D721Med (cell line): Measurements from ENCODE around the gene P3H2.
"Not testable (repeated sequence)": the region's sequence is repeated elsewhere in the genome, so short reads cannot be mapped to it uniquely, and the experiment has no call there.

Experiments used
- DNase-seq: peaks from one replicate; pipeline ENCODE4 v3.0.0; 2011; ENCODE audit warnings: low spot score; ENCODE audit not compliant: insufficient read length
- FAIRE-seq: peaks from 2 replicates; lab custom pipeline; 2011; peaks lifted over from hg19 to GRCh38; lab: Jason Lieb, UNC
- TF ChIP-seq, protein P1 (sequence below): IDR thresholded peaks from 2 replicates; pipeline ENCODE4 v1.5.1; 2012; ENCODE audit warnings: mild to moderate bottlenecking, control low read depth; ENCODE audit not compliant: insufficient read depth; ENCODE audit errors: missing control alignments

P3H2 gene

DNA sequence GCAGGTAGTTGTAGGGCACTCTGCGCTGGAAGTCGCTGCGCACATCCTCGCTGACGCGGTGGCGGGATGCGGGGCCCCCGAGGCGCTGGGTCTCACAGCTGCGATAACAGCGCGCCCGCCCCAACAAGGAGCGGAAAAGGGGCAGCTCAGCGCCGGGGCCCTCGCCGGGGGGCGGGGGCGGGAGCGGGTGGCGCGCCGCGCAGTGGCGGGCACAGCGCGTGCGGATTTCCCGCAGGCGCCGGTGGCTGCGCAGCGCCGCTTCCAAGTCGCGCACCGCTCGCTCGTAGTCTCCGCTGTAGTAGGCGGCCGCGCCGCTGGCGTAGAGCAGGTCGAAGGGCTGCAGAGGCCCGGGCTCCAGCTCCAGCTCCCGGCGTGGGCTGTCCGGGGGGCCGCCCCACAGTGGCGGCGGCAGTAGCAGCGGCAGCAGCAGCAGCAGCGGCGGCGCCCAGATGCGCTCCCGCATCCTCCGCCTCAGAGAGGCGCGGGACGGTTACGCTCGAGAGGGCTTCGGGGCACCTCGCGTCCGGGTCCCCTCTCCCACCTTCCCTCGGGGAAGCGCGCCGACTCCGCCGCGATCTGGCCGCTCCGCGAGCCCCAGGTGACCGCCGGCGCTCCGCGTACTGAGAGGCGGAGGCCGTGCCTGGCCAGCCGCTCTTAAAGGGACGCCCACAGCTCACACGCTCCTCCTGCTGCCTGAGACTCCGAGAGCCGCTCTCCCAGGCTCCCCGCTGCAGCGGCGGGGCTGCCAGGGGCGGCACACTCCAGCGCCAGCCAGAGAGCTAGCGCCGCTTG is at the start of gene P3H2:
Gene P3H2 (minus strand): TSS at position 629 of the 792 bp plus-strand sequence. CDS start 166 bp downstream, at position 463.
- no peak for FAIRE-seq
- TF ChIP-seq, protein P1, sequence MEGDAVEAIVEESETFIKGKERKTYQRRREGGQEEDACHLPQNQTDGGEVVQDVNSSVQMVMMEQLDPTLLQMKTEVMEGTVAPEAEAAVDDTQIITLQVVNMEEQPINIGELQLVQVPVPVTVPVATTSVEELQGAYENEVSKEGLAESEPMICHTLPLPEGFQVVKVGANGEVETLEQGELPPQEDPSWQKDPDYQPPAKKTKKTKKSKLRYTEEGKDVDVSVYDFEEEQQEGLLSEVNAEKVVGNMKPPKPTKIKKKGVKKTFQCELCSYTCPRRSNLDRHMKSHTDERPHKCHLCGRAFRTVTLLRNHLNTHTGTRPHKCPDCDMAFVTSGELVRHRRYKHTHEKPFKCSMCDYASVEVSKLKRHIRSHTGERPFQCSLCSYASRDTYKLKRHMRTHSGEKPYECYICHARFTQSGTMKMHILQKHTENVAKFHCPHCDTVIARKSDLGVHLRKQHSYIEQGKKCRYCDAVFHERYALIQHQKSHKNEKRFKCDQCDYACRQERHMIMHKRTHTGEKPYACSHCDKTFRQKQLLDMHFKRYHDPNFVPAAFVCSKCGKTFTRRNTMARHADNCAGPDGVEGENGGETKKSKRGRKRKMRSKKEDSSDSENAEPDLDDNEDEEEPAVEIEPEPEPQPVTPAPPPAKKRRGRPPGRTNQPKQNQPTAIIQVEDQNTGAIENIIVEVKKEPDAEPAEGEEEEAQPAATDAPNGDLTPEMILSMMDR: peak; percentile 39
- peak; percentile 57 for DNase-seq

- no peak for FAIRE-seq
- no peak for DNase-seq
- TF ChIP-seq, protein P1: no peak
These were observed 49.2 kb upstream of the P3H2 start for GRCh38 chr3:190169877-190170276.

GRCh38 chr3:190169243-190169642 is 48.5 kb upstream of the P3H2 start:
- FAIRE-seq (no peak), DNase-seq (no peak)
- TF ChIP-seq, protein P1: no peak

- TF ChIP-seq, protein P1: no peak
- DNase-seq (no peak), FAIRE-seq (no peak)
These were observed 47.4 kb upstream of the P3H2 start for GRCh38 chr3:190167936-190168680.

DNA sequence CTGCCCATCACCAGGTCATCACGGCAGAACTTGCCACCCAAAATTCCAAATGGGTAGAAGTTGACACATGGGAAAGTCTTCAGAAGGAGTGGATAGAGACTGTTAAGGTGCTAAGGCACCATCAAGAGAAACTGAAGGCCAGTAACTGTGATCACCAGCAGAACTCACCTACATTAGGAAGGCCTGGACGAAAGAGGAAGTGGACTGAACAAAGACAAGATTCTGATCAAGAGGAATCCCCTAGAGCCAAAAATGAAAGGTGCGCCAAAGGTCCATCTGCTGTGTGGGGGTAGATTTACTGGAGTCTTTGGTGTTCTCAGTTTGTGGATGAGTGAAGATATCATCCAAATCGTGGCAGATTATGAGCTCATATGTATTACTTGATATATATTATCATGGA is 46.3 kb upstream of the P3H2 start:
- TF ChIP-seq, protein P1: no peak
- no peak for FAIRE-seq

GRCh38 chr3:190165253-190165652 is 44.6 kb upstream of the P3H2 start:
- FAIRE-seq (no peak), DNase-seq (no peak)
- TF ChIP-seq, protein P1: no peak

More for the DNA sequence above, 46.3 kb upstream of the P3H2 start:
- no peak for DNase-seq

DNA sequence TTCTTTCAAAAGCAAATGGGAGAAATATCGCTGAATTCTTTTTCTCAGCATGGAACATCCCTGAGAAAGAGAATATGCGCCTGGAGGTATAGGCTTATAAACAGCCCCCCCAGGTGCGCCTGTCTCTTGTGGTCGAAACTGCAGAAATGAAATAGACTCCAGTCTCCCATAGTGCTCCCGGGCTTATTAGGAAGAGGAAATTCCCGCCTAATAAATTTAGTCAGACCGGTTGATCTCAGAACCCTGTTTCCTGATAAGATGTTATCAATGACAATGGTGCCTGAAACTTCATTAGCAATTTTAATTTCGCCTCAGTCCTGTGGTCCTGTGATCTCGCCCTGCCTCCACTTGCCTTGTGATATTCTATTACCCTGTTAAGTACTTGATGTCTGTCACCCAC is 41.3 kb upstream of the P3H2 start:
- DNase-seq: not testable (repeated sequence)

More for the DNA sequence above, 41.3 kb upstream of the P3H2 start:
- FAIRE-seq: not testable (repeated sequence)
